ENCODE data around the gene SEPTIN1.

The SEPTIN1 gene

GRCh38 chr16:30395992-30396585 is 13.7 kb upstream of the SEPTIN1 start:
- peak overlapping the region; percentile 63 for H3K4me3 ChIP-seq (ENCODE audit: low read length)
- TF ChIP-seq ZNF274 (IDR thresholded peaks at IDR 0.05; ENCODE audit: low read depth, low read length), result no peak

GRCh38 chr16:30395155-30395991 is 13.0 kb upstream of the SEPTIN1 start, which contains the start of gene ZNF48:
Gene ZNF48, plus strand, starts transcription at chr16:30395420. Its CDS starts 375 bp downstream, at chr16:30395795.
- no peak for TF ChIP-seq ZNF274 (IDR thresholded peaks at IDR 0.05; ENCODE audit: low read depth, low read length)
- H3K4me3 ChIP-seq (ENCODE audit: low read length), result peak within 1 kb of the TSS; percentile 63

GRCh38 chr16:30394592-30395154 is 12.3 kb upstream of the SEPTIN1 start:
- H3K4me3 ChIP-seq (ENCODE audit: low read length), result peak overlapping the region; percentile 63
- TF ChIP-seq ZNF274 (IDR thresholded peaks at IDR 0.05; ENCODE audit: low read depth, low read length), result no peak

GRCh38 chr16:30383521-30383920 is 1.2 kb upstream of the SEPTIN1 start:
- no peak overlapping the region for H3K4me3 ChIP-seq (ENCODE audit: low read length)
- no peak for TF ChIP-seq ZNF274 (IDR thresholded peaks at IDR 0.05; ENCODE audit: low read depth, low read length)

DNA sequence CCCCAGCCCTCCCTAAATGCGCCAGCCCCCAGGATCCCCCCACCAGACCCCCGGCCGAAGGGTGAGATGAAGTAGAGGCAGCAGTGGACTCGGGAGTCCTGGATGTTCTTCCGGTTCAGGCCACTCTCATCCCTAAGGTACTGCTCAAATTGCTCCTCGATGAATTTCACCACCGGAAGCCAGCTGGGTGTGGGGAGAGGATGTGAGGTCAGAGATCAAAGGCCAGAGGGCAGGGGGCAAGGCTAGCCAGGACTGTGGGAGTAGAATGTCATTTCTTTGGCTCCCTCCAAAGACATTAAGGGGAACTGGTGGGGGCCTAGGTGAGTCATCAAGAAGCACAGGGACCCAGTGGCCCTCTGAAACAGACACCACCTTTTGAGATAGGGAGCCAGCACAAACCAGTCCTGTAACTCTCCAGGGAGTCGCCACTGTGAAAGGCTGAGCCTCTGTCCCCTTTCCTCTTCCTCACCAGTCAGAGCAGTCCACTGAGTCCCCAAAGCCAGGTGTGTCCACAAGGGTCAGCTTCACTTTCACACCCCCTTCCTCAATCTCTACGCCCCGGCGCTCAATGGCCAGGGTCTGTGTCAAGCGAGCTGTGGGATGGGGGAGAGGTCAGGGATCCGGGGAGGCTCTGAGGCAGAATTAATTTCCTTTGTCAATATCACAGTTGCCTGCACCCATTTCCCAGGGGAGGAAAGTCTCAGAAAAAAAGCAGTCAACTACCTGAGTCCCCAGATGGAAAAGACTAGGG is 895 bp downstream of the SEPTIN1 start:
- H3K4me3 ChIP-seq (ENCODE audit: low read length), result peak overlapping the region; percentile 59; the same call in 1 of the 2 replicates
- TF ChIP-seq ZNF274 (IDR thresholded peaks at IDR 0.05; ENCODE audit: low read depth, low read length), result no peak

DNA sequence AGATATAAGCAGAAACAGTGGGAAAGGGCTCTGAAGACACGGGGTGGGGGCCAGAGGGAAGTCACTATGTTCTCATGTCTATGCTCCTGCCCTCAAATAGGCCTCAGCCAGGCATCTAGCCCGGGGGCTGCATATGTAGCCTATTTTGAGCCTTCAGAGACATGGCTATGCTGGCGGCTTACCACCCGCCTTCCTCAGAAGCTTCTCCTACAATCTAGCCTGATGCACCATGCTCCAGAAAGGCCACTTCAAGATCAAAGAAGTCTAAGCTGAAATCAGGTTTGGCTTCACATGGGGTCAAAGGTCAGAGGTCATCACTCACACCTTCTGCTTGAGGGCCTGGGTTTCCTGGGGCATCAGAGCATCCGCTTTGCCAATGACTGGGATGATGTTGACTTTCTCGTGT is 1.6 kb downstream of the SEPTIN1 start:
- TF ChIP-seq ZNF274 (IDR thresholded peaks at IDR 0.05; ENCODE audit: low read depth, low read length), result no peak
- no peak overlapping the region for H3K4me3 ChIP-seq (ENCODE audit: low read length)

DNA sequence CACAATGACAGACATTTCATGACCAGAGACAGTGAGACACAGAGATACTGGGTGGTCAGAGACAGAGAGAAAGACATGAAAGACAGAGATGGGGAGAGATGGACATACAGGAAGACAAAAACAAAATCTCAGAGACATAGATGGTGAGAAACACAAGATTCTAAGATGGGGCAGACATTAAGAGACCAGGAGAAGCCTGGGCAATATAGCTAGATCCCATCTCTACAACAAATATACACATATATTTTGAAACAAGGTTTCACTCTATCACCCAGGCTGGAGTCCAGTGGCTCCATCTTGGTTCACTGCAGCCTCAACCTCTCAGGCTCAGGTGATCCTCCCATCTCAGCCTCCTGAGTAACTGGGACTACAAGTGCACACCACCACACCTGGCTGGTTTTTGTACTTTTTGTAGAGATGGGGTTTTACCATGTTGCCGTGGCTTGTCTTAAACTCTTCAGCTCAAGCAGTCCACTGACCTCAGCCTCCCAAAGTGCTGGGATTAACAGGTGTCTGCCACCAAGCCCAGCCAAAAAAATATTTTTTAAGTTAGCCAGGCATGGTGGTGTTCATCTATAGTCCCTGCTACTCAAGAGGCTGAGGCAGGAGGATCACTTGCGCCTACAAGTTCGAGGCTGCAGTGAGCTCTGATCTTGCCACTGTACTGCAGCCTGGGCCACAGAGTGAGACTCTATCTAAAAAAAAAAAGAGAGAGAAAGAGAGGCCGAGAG is 2.1 kb downstream of the SEPTIN1 start:
- H3K4me3 ChIP-seq (ENCODE audit: low read length), result no peak overlapping the region

GRCh38 chr16:30379158-30379783 is 3.1 kb downstream of the SEPTIN1 start:
- TF ChIP-seq ZNF274 (IDR thresholded peaks at IDR 0.05; ENCODE audit: low read depth, low read length), result no peak

More for the DNA sequence above, 2.1 kb downstream of the SEPTIN1 start:
- no peak for TF ChIP-seq ZNF274 (IDR thresholded peaks at IDR 0.05; ENCODE audit: low read depth, low read length)

GRCh38 chr16:30378236-30379157 is 3.9 kb downstream of the SEPTIN1 start:
- no peak for TF ChIP-seq ZNF274 (IDR thresholded peaks at IDR 0.05; ENCODE audit: low read depth, low read length)
- H3K4me3 ChIP-seq (ENCODE audit: low read length), result peak overlapping the region; percentile 71

More at GRCh38 chr16:30379158-30379783, 3.1 kb downstream of the SEPTIN1 start:
- H3K4me3 ChIP-seq (ENCODE audit: low read length), result peak overlapping the region; percentile 71; the same call in 1 of the 2 replicates

DNA sequence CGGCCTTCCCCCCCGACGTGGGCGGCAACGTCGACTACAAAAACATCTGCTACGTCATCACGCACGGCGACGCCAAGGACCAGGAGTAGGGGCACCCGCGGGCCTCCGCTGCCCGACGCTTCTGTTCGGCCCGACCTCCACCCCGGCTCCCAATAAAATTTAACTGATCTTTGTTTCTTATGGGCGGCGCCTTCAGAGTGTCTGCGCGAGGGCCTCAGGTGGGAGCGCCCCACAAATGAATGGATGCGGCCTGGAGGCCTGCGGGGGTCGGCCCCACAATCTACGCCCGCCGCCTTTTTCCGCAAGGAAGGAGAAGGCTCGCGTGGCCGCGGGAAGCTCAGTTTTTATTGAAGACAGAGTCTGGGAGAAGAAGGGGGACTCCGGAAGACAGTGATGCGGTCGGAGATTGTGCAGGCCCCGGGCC is 4.5 kb downstream of the SEPTIN1 start:
- no peak for TF ChIP-seq ZNF274 (IDR thresholded peaks at IDR 0.05; ENCODE audit: low read depth, low read length)
- peak overlapping the region; percentile 65; the same call in 1 of the 2 replicates for H3K4me3 ChIP-seq (ENCODE audit: low read length)

DNA sequence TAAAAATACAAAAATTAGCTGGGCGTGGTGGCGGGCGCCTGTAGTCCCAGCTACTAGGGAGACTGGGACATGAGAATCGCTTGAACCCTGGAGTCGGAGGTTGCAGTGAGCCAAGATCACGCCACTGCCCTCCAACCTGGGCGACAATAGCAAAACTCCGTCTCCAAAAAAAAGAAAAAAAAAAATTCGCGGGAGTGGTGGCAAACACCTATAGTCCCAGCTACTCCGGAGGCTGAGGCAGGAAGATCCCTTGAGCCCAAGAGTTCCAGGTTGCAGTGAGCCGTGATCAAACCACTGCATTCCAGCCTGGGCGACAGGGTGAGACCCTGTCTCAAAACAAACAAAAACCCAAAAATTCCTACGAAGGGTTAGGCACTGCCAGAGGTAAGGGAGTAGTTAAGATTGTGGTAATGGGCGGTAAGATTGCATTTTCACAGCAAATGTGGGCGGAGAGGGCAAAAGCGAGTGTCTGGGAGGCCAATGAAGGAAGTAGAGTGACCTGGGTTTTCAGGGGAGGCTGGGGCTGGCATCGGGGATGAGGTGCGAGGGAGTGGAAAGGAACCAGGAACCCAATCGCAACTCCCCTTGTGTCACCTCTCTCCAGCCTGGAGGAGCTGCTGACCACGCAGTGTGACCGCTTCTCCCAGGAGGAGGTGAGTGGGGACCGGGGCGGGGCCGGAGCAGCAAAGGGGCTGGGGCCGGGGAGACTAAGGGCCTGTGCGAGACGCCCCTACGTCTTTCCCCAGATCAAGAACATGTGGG is 5.1 kb downstream of the SEPTIN1 start:
- H3K4me3 ChIP-seq (ENCODE audit: low read length), result peak overlapping the region; percentile 65; the same call in 1 of the 2 replicates
- no peak for TF ChIP-seq ZNF274 (IDR thresholded peaks at IDR 0.05; ENCODE audit: low read depth, low read length)

All from GM08714 (cell line).